Measurements from ENCODE around the gene STARD3. TPM values are rescaled to one million over a fixed set of nuclear protein-coding genes. Genes with fewer than 3 reads are reported as not detected.
A peak's percentile ranks its signal among the peaks of the same experiment; 100 is the strongest.

The STARD3 gene
- total RNA-seq, 1 experiment from 2014 or later, result 47.7 TPM

DNA sequence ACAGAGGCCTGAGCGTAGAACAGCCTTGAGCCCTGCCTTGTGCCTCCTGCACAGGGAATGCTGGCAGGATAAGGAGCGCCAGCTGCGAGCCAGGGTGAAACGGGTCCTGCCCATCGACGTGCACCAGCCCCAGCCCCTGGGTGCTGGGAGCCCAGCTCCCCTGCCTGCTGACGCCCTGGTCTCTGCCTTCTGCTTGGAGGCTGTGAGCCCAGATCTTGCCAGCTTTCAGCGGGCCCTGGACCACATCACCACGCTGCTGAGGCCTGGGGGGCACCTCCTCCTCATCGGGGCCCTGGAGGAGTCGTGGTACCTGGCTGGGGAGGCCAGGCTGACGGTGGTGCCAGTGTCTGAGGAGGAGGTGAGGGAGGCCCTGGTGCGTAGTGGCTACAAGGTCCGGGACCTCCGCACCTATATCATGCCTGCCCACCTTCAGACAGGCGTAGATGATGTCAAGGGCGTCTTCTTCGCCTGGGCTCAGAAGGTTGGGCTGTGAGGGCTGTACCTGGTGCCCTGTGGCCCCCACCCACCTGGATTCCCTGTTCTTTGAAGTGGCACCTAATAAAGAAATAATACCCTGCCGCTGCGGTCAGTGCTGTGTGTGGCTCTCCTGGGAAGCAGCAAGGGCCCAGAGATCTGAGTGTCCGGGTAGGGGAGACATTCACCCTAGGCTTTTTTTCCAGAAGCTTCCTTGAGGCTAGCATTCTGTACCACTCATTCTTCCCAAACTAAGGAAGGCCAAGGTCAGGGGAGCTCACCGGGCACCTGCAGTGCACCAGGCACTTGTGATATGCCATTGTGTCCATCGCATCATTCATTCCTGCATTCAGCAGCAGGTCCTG is 33.2 kb downstream of the STARD3 start:
- Histone ChIP-seq H3K27ac (no peak overlapping the region), H3K79me2 (ENCODE audit: low read depth) (no peaks in the 10 kb centered on the region), H3K36me3 (ENCODE audit: low read depth) (no peaks in the 10 kb centered on the region), H3K4me2 (no peak overlapping the region), H4K20me1 (ENCODE audit: insufficient read depth) (no peaks in the 10 kb centered on the region), H3K27me3 (ENCODE audit: insufficient read depth, low read depth) (no peaks in the 10 kb centered on the region), H3K9me2 (ENCODE audit: insufficient read depth) (no peaks in the 10 kb centered on the region), H3K4me3 (no peak overlapping the region), H3K4me1 (replicated peaks; ENCODE audit: insufficient read depth) (peaks cover 38% of the 10 kb centered on the region), H2AFZ (no peak overlapping the region), H3F3A (ENCODE audit: insufficient read depth, low read depth) (peaks cover 18% of the 10 kb centered on the region; the same call in 1 of the 2 replicates), H3K9me3 (ENCODE audit: insufficient read depth, low read depth) (no peaks in the 10 kb centered on the region)
- TF ChIP-seq CTCF (conservative IDR thresholded peaks at IDR 0.05), result no peak
- TF ChIP-seq EZH2 (IDR thresholded peaks at IDR 0.05; ENCODE audit: low read depth), result no peak
- POLR2A ChIA-PET (ENCODE audit: unreplicated experiment), result no interaction called here
- no TSS peak for BruUV-seq (replicated peaks)
- CTCF ChIA-PET, result interaction anchor here (0.6 kb wide), 1 partner anchor 69 kb away, joined by 3 read pairs; no protein-coding TSS in a partner anchor
- intact Hi-C loops (cut with micrococcal nuclease; ENCODE audit: unreplicated experiment), result no loop called here
- no peak for DNase-seq

GRCh38 chr17:39670746-39671145 is 33.8 kb downstream of the STARD3 start:
- Histone ChIP-seq H3K79me2 (ENCODE audit: low read depth) (no peaks in the 10 kb centered on the region), H3K36me3 (ENCODE audit: low read depth) (no peaks in the 10 kb centered on the region), H3K27ac (no peak overlapping the region), H3K9me2 (ENCODE audit: insufficient read depth) (no peaks in the 10 kb centered on the region), H3K4me3 (no peak overlapping the region), H4K20me1 (ENCODE audit: insufficient read depth) (no peaks in the 10 kb centered on the region), H3K27me3 (ENCODE audit: insufficient read depth, low read depth) (no peaks in the 10 kb centered on the region), H2AFZ (no peak overlapping the region), H3F3A (ENCODE audit: insufficient read depth, low read depth) (peaks cover 25% of the 10 kb centered on the region), H3K4me2 (no peak overlapping the region), H3K9me3 (ENCODE audit: insufficient read depth, low read depth) (no peaks in the 10 kb centered on the region), H3K4me1 (replicated peaks; ENCODE audit: insufficient read depth) (peaks cover 45% of the 10 kb centered on the region)
- intact Hi-C loops (cut with micrococcal nuclease; ENCODE audit: unreplicated experiment), result no loop called here
- no peak for DNase-seq
- ChIA-PET CTCF (interaction anchor here (0.6 to 1.7 kb wide), 2 partner anchors 19 to 69 kb away, joined by 3 to 4 read pairs; no protein-coding TSS in a partner anchor), POLR2A (ENCODE audit: unreplicated experiment) (interaction anchor here (0.9 kb wide), 1 partner anchor 59 kb away, joined by 3 read pairs; no protein-coding TSS in a partner anchor)
- no peak for TF ChIP-seq EZH2 (IDR thresholded peaks at IDR 0.05; ENCODE audit: low read depth)
- TF ChIP-seq CTCF (conservative IDR thresholded peaks at IDR 0.05), result no peak
- BruUV-seq (replicated peaks), result no TSS peak

- POLR2A ChIA-PET (ENCODE audit: unreplicated experiment), result interaction anchor here (0.9 kb wide), 1 partner anchor 58 kb away, joined by 3 read pairs; no protein-coding TSS in a partner anchor
These were observed 34.9 kb downstream of the STARD3 start for GRCh38 chr17:39671651-39672521.

More at GRCh38 chr17:39671651-39672521, 34.9 kb downstream of the STARD3 start:
- Histone ChIP-seq H2AFZ (no peak overlapping the region), H3F3A (ENCODE audit: insufficient read depth, low read depth) (peaks cover 36% of the 10 kb centered on the region), H3K4me1 (replicated peaks; ENCODE audit: insufficient read depth) (peaks cover 52% of the 10 kb centered on the region), H3K4me2 (no peak overlapping the region), H3K27ac (no peak overlapping the region), H3K9me2 (ENCODE audit: insufficient read depth) (no peaks in the 10 kb centered on the region), H3K9me3 (ENCODE audit: insufficient read depth, low read depth) (no peaks in the 10 kb centered on the region), H3K36me3 (ENCODE audit: low read depth) (no peaks in the 10 kb centered on the region), H3K27me3 (ENCODE audit: insufficient read depth, low read depth) (no peaks in the 10 kb centered on the region), H3K4me3 (no peak overlapping the region), H3K79me2 (ENCODE audit: low read depth) (no peaks in the 10 kb centered on the region), H4K20me1 (ENCODE audit: insufficient read depth) (no peaks in the 10 kb centered on the region)
- peak; percentile 63 for TF ChIP-seq CTCF (conservative IDR thresholded peaks at IDR 0.05)
- no peak for TF ChIP-seq EZH2 (IDR thresholded peaks at IDR 0.05; ENCODE audit: low read depth)
- no peak for DNase-seq
- intact Hi-C loops (cut with micrococcal nuclease; ENCODE audit: unreplicated experiment), result loop anchor here (2.0 kb wide), 1 partner anchor 49 kb away; no protein-coding TSS in a partner anchor
- CTCF ChIA-PET, result interaction anchor here (1.7 kb wide), 1 partner anchor 20 kb away, joined by 4 read pairs; no protein-coding TSS in a partner anchor
- BruUV-seq (replicated peaks), result no TSS peak

All from PC-9 (cell line).